Measurements from ENCODE around the gene CLCN6.

DNA sequence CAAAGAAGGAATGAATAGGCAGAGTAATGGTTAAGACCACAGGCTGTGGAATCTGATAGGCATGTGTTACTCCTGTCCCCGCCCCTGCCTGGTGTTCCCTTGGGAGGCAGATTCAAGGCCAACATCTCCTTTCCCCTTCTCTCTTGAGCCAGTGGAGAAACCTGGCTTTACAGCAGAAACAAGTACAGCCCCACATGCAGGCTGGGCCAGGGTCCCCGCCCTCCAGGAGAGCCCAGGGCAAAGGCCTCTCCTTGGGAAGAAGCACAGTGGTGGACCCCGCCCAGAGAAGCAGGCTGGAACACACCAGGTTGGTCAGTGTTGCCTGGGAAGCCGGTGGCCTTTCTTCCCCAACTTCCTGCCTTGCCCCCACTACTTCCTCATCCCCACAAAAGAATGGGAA is 37.2 kb upstream of the CLCN6 start:
- TF ChIP-seq, protein P1, sequence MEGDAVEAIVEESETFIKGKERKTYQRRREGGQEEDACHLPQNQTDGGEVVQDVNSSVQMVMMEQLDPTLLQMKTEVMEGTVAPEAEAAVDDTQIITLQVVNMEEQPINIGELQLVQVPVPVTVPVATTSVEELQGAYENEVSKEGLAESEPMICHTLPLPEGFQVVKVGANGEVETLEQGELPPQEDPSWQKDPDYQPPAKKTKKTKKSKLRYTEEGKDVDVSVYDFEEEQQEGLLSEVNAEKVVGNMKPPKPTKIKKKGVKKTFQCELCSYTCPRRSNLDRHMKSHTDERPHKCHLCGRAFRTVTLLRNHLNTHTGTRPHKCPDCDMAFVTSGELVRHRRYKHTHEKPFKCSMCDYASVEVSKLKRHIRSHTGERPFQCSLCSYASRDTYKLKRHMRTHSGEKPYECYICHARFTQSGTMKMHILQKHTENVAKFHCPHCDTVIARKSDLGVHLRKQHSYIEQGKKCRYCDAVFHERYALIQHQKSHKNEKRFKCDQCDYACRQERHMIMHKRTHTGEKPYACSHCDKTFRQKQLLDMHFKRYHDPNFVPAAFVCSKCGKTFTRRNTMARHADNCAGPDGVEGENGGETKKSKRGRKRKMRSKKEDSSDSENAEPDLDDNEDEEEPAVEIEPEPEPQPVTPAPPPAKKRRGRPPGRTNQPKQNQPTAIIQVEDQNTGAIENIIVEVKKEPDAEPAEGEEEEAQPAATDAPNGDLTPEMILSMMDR (IDR thresholded peaks at IDR 0.05) = no peak
- no peak for TF ChIP-seq POLR2A (IDR thresholded peaks at IDR 0.05)
- no peak for TF ChIP-seq POLR2AphosphoS5 (IDR thresholded peaks at IDR 0.05)

All from prostate gland (tissue), 2 donors.